ENCODE data around the gene PBLD.

Gene PBLD

DNA sequence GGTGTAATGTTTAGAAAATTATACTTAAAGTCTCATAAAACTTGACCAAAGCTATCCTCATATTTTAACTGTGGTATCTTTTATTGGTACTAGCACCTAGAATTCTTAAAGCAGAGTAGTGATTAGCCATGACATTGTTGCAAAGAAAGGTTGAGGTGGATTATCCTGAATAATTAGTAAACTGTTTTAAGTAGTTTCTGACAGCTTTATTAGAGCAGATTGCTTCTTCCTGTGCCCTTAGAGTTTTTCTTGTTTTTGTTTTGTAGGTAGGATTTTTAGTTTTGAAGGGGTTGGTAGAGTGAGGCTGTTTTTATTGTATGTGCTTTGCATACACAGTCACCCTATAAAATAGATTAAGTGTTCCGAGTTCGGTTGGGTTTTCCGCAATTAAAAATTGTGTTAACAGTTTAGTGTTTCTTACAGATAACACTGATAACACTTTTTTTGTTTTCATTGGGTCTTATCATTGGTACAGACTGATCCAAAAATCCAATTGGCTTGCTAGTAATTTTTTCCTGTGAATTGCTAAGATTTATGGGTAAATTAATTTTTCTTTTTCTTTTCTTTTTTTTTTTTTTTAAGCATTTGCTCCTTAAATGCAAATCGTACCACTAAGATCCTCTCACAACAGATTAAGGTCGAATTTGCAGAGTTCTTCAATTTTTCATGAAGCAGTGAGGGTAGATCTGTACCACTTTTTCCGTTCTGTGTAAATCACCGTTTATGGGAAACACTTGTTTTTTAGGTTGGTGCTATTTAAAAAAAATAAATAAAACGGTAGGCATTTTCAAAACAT is 2.1 kb upstream of the PBLD start:
- Histone ChIP-seq H4K20me1 (ENCODE audit: insufficient read depth, low read length) (0 out of 2 replicates have a peak, but pooled peaks cover 11% of the 10 kb centered on the region), H3K27me3 (ENCODE audit: insufficient read depth, low read length) (no peaks in the 10 kb centered on the region), H3K9me3 (ENCODE audit: low read length) (no peaks in the 10 kb centered on the region), H3K27ac (ENCODE audit: low read depth, low read length, poor library complexity, severe bottlenecking) (peak overlapping the region; percentile 37), H3K36me3 (ENCODE audit: insufficient read depth, low read length) (peaks cover 70% of the 10 kb centered on the region), H3K79me2 (ENCODE audit: insufficient read depth, low read length) (peaks cover 76% of the 10 kb centered on the region), H3K9me2 (ENCODE audit: low read depth, low read length) (no peaks in the 10 kb centered on the region), H3K4me2 (ENCODE audit: low read length) (peak overlapping the region; percentile 89), H3K9ac (ENCODE audit: low read length) (peak overlapping the region; percentile 95), H2AFZ (ENCODE audit: low read length) (no peak overlapping the region), H3F3A (ENCODE audit: insufficient read depth, low read length) (no peaks in the 10 kb centered on the region), H3K4me1 (ENCODE audit: insufficient read depth, low read length, severe bottlenecking) (peaks cover 54% of the 10 kb centered on the region), H3K4me3 (ENCODE audit: low read depth, low read length, poor library complexity, severe bottlenecking) (peak overlapping the region; percentile 91)
- TF ChIP-seq, protein P1, sequence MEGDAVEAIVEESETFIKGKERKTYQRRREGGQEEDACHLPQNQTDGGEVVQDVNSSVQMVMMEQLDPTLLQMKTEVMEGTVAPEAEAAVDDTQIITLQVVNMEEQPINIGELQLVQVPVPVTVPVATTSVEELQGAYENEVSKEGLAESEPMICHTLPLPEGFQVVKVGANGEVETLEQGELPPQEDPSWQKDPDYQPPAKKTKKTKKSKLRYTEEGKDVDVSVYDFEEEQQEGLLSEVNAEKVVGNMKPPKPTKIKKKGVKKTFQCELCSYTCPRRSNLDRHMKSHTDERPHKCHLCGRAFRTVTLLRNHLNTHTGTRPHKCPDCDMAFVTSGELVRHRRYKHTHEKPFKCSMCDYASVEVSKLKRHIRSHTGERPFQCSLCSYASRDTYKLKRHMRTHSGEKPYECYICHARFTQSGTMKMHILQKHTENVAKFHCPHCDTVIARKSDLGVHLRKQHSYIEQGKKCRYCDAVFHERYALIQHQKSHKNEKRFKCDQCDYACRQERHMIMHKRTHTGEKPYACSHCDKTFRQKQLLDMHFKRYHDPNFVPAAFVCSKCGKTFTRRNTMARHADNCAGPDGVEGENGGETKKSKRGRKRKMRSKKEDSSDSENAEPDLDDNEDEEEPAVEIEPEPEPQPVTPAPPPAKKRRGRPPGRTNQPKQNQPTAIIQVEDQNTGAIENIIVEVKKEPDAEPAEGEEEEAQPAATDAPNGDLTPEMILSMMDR (IDR thresholded peaks at IDR 0.05; ENCODE audit: low read length) = no peak
- TF ChIP-seq EZH2 (IDR thresholded peaks at IDR 0.05; ENCODE audit: borderline replicate concordance, low read length) = no peak

GRCh38 chr10:68333440-68334431 is 1.0 kb upstream of the PBLD start:
- Histone ChIP-seq H3F3A (ENCODE audit: insufficient read depth, low read length) (no peaks in the 10 kb centered on the region), H3K27ac (ENCODE audit: low read depth, low read length, poor library complexity, severe bottlenecking) (peak overlapping the region; percentile 96), H3K9me2 (ENCODE audit: low read depth, low read length) (no peaks in the 10 kb centered on the region), H3K36me3 (ENCODE audit: insufficient read depth, low read length) (peaks cover 59% of the 10 kb centered on the region), H2AFZ (ENCODE audit: low read length) (no peak overlapping the region), H3K9ac (ENCODE audit: low read length) (peak overlapping the region; percentile 95), H3K4me3 (ENCODE audit: low read depth, low read length, poor library complexity, severe bottlenecking) (peak overlapping the region; percentile 91), H3K79me2 (ENCODE audit: insufficient read depth, low read length) (peaks cover 68% of the 10 kb centered on the region), H3K27me3 (ENCODE audit: insufficient read depth, low read length) (no peaks in the 10 kb centered on the region), H3K4me1 (ENCODE audit: insufficient read depth, low read length, severe bottlenecking) (peaks cover 65% of the 10 kb centered on the region), H3K4me2 (ENCODE audit: low read length) (peak overlapping the region; percentile 89), H4K20me1 (ENCODE audit: insufficient read depth, low read length) (0 out of 2 replicates have a peak, but pooled peaks cover 11% of the 10 kb centered on the region), H3K9me3 (ENCODE audit: low read length) (no peaks in the 10 kb centered on the region)
- no peak for TF ChIP-seq EZH2 (IDR thresholded peaks at IDR 0.05; ENCODE audit: borderline replicate concordance, low read length)
- TF ChIP-seq, protein P1 (IDR thresholded peaks at IDR 0.05; ENCODE audit: low read length) = no peak

GRCh38 chr10:68333058-68333395 is 299 bp upstream of the PBLD start:
- Histone ChIP-seq H3K27ac (ENCODE audit: low read depth, low read length, poor library complexity, severe bottlenecking) (peak overlapping the region; percentile 96), H3K27me3 (ENCODE audit: insufficient read depth, low read length) (no peaks in the 10 kb centered on the region), H3K4me1 (ENCODE audit: insufficient read depth, low read length, severe bottlenecking) (peaks cover 72% of the 10 kb centered on the region), H3K4me3 (ENCODE audit: low read depth, low read length, poor library complexity, severe bottlenecking) (peak overlapping the region; percentile 91), H4K20me1 (ENCODE audit: insufficient read depth, low read length) (0 out of 2 replicates have a peak, but pooled peaks cover 7% of the 10 kb centered on the region), H3K9ac (ENCODE audit: low read length) (peak overlapping the region; percentile 95), H3K79me2 (ENCODE audit: insufficient read depth, low read length) (peaks cover 61% of the 10 kb centered on the region), H2AFZ (ENCODE audit: low read length) (no peak overlapping the region), H3F3A (ENCODE audit: insufficient read depth, low read length) (no peaks in the 10 kb centered on the region), H3K9me3 (ENCODE audit: low read length) (no peaks in the 10 kb centered on the region), H3K4me2 (ENCODE audit: low read length) (peak overlapping the region; percentile 89), H3K36me3 (ENCODE audit: insufficient read depth, low read length) (peaks cover 52% of the 10 kb centered on the region), H3K9me2 (ENCODE audit: low read depth, low read length) (no peaks in the 10 kb centered on the region)
- no peak for TF ChIP-seq EZH2 (IDR thresholded peaks at IDR 0.05; ENCODE audit: borderline replicate concordance, low read length)
- TF ChIP-seq, protein P1 (IDR thresholded peaks at IDR 0.05; ENCODE audit: low read length) = no peak
